Measurements from ENCODE around the gene NTRK3. TPM values are rescaled to one million over a fixed set of nuclear protein-coding genes. Genes with fewer than 3 reads are reported as not detected.

NTRK3 gene
- total RNA-seq, 1 donor from 2014 or later, result not detected

DNA sequence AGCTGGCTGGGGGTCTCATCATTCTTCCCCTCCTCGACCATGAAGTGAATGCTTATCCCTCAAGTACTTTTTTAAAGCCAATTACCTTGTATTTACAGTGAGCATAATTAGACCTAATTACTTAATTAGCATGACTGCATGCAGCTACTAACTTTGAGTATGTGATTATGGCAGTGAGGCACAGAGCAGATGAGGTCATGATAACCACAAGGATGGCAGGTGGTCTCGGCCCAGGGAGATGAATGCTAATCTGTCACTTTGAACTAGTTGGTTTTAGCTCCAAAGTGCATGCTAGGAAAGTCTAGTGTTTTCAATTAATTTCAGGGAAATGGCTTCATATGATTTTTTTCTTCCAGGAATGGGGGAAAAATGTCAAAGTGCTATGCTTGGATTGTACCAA lies 233.8 kb downstream of the NTRK3 start:
- no peak overlapping the region for H3K27ac Mint-ChIP-seq (ENCODE audit: unreplicated experiment)
- no peak for TF ChIP-seq CTCF (IDR thresholded peaks at IDR 0.05)
- peaks cover 39% of the 10 kb centered on the region for H3K9me3 Mint-ChIP-seq (ENCODE audit: unreplicated experiment)
- H3K27me3 Mint-ChIP-seq (ENCODE audit: unreplicated experiment), result no peaks in the 10 kb centered on the region
- no peak for DNase-seq (ENCODE audit: extremely low spot score, unreplicated experiment)
- no peaks in the 10 kb centered on the region for H3K36me3 Mint-ChIP-seq (ENCODE audit: unreplicated experiment)
- no peaks in the 10 kb centered on the region for H3K4me1 Mint-ChIP-seq (ENCODE audit: unreplicated experiment)
- no peak overlapping the region for H3K4me3 Mint-ChIP-seq (ENCODE audit: unreplicated experiment)

DNA sequence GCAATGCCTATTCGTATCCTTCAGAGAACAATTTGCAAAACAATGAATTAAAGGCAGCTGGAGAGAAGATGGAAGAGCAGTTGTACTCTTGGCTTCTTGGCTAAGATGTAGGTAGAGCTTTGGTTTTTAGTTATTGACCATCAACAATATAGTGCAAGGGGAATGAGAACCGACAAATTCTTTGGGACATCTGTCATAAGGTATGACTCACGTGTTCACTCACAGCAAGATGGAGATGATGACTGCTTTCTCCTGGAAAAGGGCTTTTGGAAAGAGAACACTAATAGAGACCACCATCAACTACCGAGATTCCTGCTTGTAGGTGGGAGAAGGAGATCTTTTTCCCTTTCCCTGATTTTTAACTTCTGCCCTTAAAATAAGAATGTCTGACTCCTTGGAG lies 234.9 kb downstream of the NTRK3 start:
- no peak overlapping the region for H3K27ac Mint-ChIP-seq (ENCODE audit: unreplicated experiment)
- H3K36me3 Mint-ChIP-seq (ENCODE audit: unreplicated experiment), result no peaks in the 10 kb centered on the region
- no peaks in the 10 kb centered on the region for H3K4me1 Mint-ChIP-seq (ENCODE audit: unreplicated experiment)
- no peak overlapping the region for H3K4me3 Mint-ChIP-seq (ENCODE audit: unreplicated experiment)
- H3K27me3 Mint-ChIP-seq (ENCODE audit: unreplicated experiment), result no peaks in the 10 kb centered on the region
- DNase-seq (ENCODE audit: extremely low spot score, unreplicated experiment), result no peak
- peaks cover 36% of the 10 kb centered on the region for H3K9me3 Mint-ChIP-seq (ENCODE audit: unreplicated experiment)
- no peak for TF ChIP-seq CTCF (IDR thresholded peaks at IDR 0.05)

DNA sequence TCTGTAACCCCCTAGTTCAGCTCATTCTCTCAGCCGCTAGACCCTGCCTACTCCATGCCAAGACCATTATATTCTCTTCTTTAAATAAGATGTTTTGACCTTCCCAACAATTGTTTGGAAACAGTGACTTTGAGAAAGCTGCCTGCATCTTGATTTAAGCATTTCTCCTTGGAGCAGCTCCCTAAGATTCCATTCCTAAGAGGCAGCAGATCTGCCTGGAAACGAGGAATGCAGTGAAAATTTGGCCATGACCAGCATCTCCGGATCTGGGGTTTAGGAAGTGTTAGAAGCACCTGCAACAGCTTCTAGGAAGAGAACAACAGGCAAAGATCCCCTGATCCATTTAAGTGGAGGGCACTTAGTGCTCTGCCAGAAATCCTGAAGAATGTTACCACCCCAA lies 235.7 kb downstream of the NTRK3 start:
- H3K27ac Mint-ChIP-seq (ENCODE audit: unreplicated experiment), result no peak overlapping the region
- TF ChIP-seq CTCF (IDR thresholded peaks at IDR 0.05), result no peak
- H3K4me3 Mint-ChIP-seq (ENCODE audit: unreplicated experiment), result no peak overlapping the region
- no peaks in the 10 kb centered on the region for H3K4me1 Mint-ChIP-seq (ENCODE audit: unreplicated experiment)
- no peaks in the 10 kb centered on the region for H3K36me3 Mint-ChIP-seq (ENCODE audit: unreplicated experiment)
- peaks cover 31% of the 10 kb centered on the region for H3K9me3 Mint-ChIP-seq (ENCODE audit: unreplicated experiment)
- H3K27me3 Mint-ChIP-seq (ENCODE audit: unreplicated experiment), result no peaks in the 10 kb centered on the region
- DNase-seq (ENCODE audit: extremely low spot score, unreplicated experiment), result no peak

DNA sequence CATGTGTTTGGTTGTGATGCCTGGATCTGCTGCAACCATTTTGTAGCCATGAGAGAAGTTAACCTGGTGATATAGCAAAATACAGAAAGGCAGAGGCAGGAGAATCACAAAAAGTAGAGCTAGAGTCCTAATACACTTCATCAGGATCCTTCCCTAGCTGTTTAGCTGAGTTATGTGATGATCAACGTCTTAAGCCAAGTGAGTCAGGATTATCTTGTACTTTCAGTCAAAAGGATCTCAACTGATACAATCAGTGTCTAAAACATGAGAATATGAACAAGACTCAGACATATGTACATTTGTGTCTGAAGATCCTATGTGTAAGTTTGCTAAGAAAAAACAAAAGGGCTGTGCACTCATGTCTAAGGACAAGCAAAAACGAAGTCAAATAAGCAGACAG lies 236.9 kb downstream of the NTRK3 start:
- TF ChIP-seq CTCF (IDR thresholded peaks at IDR 0.05), result no peak
- no peaks in the 10 kb centered on the region for H3K27me3 Mint-ChIP-seq (ENCODE audit: unreplicated experiment)
- no peaks in the 10 kb centered on the region for H3K36me3 Mint-ChIP-seq (ENCODE audit: unreplicated experiment)
- no peaks in the 10 kb centered on the region for H3K4me1 Mint-ChIP-seq (ENCODE audit: unreplicated experiment)
- DNase-seq (ENCODE audit: extremely low spot score, unreplicated experiment), result no peak
- no peak overlapping the region for H3K27ac Mint-ChIP-seq (ENCODE audit: unreplicated experiment)
- H3K4me3 Mint-ChIP-seq (ENCODE audit: unreplicated experiment), result no peak overlapping the region
- peaks cover 23% of the 10 kb centered on the region for H3K9me3 Mint-ChIP-seq (ENCODE audit: unreplicated experiment)

DNA sequence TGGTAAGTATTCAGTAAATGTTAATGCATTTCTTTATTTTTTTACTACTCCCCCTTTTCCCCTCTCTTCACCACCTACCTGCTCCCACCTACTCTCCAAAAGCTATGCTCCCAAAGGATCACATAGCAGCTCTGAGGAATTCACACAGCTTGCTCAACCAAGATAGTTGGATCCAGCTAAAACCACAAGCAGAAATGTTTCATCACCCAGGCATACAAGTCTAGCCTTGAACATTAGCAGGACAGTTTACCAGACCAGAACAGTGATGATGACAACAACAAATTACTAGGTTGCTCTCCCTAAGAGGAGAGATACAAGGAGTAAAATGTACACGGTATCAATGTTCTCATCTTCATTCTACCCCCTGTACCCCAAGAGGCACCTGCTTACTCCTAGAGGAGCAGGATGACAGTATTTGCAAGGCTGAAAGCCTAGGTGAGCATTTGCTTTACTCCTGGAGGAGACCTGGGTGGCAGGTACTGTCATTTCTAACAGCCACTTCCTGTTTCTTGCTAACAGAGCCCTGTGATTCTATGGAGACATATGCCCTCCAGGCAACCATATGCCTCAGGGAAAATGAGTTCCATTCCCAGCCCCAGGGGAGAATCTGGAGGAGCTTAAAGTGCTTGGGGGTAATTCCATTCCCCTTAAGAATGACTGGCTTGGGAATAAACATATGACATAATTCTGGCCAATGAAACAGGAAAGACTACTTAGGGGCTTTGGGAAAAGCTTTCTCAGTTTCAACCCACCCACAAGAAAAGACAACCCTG lies 237.5 kb downstream of the NTRK3 start:
- H3K9me3 Mint-ChIP-seq (ENCODE audit: unreplicated experiment), result peaks cover 18% of the 10 kb centered on the region
- TF ChIP-seq CTCF (IDR thresholded peaks at IDR 0.05), result no peak
- no peak overlapping the region for H3K27ac Mint-ChIP-seq (ENCODE audit: unreplicated experiment)
- no peaks in the 10 kb centered on the region for H3K4me1 Mint-ChIP-seq (ENCODE audit: unreplicated experiment)
- H3K27me3 Mint-ChIP-seq (ENCODE audit: unreplicated experiment), result no peaks in the 10 kb centered on the region
- no peak overlapping the region for H3K4me3 Mint-ChIP-seq (ENCODE audit: unreplicated experiment)
- no peaks in the 10 kb centered on the region for H3K36me3 Mint-ChIP-seq (ENCODE audit: unreplicated experiment)
- DNase-seq (ENCODE audit: extremely low spot score, unreplicated experiment), result no peak

Measured in osteocyte (in vitro differentiated cells).